ENCODE measurements around the gene SC5D.
A peak's percentile ranks its signal among the peaks of the same experiment; 100 is the strongest.

The SC5D gene

DNA sequence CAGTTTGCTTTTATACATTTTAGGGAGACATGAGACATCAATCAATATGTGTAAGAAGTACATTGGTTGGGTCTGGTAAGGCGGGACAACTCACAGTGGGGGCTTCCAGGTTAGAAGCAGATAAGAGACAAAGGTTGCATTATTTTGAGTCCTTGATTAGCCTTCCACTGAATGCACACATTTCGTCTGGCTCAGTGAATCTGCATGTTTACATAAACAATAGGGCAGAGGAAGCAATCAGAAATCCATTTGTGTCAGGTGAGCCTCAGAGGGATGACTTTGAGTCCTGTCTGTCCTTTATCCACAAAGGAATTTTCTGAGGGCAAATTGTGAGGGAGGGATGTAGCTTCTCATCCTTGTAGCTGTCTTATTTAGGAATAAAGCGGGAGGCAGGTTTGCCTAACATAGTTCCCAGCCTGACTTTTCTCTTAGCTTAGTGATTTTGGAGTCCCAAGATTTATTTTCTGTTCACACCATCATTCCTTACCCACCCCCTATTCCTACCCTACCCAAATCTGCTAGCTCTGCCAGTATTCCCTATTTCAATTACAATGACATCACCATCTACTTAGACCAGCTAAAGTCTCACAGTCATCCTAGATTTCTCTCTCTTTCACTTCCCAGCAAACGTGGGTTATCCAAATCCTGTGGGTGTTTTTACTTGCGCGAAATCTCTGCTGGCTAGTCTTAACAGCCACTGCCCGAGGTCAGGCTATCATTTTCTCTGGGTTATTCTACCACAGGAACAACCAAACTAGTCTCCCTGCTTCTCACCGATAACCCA lies 2.9 kb downstream of the SC5D start:
- DNase-seq = no peak

DNA sequence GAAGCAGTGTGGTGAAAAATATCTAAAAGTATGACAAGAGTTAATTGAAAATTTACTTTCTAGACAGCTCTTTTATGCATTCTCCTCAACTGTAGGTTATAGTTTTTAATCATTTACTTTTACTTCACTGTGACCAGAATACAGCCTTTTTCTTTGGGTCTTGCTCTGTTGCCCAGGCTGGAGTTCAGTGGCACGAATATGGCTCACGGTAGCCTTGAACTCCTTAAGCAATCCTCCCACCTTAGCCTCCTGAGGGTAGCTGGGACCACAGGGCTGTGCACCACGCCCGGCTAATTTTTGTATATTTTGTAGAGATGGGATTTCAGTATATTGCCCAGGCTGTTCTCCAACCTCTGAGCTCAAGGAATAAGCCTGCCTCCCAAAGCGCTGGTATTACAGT lies 5.3 kb downstream of the SC5D start:
- DNase-seq = no peak

DNA sequence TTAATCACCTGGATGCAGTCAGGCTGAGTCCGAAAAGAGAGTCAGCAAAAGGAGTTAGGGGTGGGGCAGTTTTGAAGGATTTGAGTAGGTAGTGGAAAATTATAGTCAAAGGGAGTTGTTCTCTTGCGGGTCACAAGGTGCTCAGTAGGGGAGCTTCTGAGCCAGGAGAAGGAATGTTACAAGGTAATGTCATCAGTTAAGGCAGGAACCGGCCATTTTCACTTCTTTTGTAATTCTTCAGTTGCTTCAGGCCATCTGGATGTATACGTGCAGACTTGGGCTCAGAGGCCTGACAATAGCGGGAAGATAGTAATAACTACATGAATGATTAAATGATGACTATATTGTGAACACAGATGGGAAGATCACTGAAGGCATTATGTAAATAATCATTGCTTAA lies 6.2 kb downstream of the SC5D start:
- no peak for DNase-seq

DNA sequence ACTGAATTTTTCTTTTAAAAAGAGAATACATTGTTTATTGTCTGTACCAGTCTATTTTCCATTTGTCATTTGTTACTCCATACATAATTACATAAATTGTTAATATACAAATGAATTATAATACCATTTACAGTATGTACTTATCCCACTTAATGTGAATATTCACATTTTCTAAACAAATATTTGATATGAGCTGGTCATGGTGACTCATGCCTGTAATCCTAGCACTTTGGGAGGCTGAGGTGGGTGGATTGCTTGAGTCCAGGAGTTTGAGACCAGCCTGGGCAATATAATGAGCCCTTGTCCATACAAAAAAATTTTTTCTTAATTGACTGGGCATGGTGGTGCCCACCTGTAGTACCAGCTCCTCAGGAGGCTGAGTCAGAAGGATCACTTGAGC lies 6.8 kb downstream of the SC5D start:
- DNase-seq = no peak

DNA sequence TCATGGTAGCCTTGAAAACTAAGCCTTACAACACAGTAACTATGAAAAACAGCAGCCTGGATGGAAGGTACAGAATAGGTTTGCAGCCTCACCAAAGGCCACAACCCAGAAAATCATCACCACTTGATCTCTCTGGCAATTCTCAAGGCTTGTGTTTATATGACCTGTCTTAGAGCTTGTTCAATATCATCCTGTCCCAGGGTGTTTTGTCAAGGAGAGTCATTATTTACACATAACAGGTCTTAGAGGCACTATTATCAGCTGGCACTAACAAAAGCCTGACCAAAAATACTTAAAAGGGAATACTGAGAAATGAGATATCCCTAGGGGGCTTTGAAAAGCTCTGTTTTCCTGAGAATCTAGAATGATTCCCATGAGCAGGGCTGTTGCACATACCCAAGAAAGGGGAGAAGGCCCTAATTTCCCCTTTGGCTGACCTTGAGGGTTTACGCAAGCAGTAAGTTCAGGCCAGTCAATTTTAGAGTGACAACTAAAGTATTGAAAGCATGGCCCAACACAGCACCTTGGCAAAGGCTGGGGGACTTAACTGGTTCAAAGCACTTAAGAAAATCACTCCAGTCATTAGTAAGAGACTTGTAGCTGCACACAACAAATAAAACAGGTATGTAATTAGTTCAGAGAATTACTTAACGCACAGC lies 7.9 kb downstream of the SC5D start:
- DNase-seq = no peak

DNA sequence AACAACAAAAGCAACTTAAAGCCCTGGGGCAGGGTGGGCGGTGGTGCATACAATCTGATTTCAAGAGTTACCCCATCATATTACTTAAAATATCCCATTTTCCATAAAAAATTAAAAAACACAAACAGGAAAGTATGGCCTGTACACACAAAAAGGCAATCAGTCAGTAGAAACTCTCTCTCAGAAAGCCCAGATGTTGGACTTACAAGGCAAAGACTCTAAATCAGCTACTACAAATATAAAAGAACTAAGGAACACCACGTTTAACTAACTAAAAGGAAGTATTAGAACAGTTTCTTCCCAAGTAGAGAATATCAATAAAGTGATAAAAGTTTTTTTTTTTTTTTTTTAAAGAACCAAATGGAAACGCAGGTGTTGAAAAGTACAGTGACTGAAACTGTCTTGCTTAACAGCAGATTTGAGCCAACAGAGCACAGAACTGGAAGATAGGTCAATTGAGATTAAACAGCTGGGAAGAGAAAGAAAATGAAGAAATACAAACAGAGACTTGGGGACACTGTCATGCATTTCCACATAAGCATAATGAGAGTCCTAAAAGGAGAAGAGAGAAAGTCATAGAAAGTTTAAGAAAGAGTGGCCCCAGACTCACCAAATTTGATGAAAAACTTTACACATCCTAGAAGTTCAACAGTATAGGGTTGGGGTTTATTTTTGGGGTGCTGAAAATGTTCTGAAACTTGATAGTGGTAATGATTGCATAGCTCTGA lies 8.6 kb downstream of the SC5D start:
- no peak for DNase-seq

DNA sequence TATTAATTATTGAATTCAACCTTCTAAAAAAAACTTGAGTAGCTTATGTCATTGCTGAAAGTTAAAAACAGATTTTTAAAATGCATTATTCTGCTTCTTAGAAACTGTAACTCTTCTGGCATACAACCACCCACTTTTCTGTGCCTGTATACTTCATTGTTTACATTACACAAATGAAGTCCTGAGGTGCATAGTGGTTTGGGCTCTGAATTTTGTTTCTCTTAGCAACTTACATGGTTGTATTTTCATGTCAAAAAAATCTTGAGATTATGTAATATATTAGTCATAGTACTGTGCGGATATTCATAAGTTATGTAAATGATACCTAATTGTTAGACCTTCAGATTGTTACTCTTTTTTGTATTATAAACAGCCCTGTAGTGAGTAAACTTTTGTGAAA lies 12.2 kb downstream of the SC5D start:
- no peak for DNase-seq

DNA sequence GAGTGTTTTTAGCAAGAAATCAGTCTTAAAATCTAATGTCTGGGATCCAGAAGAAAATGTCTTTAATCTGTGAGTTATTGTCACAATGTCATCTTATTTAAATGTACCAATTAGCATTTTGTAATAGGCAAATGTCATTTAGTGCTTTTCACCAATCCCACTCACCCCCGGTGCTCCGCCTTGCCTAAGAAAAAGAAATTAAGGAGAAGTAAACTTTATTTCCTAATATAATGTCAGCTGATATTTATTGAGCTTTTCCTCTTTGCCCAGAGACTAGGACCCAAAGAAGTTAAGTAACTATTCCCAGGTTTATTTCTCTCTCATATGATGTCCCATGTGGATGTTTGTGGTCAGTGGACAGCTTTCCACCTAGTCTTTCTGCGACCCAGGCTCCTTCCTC lies 16.2 kb downstream of the SC5D start:
- DNase-seq = no peak

DNA sequence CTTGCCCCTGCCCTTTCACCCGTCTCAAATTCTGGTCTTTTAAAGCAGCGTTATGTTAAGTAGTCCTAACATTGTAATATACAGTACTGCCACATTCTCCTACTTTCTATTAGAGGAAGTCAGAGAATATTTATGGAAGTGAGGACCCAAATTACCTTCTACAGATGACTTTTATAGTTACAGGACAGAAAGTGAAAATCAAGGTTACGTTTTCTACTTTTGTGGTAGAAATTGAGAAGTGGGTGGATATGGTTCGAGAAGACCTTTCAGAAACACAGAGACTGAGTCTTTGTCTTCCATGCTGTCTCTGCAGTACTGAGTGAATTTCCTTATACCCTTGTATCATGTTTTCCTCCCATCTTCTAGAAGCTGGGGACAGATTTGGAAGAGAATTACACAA lies 17.1 kb downstream of the SC5D start:
- DNase-seq = no peak

DNA sequence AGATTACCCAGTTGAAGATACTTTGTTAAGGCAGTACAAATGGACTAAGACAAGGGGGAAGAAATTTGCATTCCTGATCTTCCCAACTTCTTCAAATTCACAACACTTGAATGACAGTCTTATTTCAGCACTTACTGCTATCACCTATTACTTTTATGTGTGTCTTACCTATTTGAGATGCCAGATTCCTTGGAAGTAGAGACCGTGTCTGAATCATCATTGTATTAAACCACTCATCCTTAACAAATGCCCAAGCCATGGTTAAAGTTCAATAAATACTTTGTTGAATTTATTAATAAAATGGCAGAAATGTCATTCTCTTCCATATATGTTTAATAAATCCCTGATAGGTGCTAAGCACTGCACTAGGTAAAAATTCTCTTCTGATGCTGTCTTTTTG lies 18.3 kb downstream of the SC5D start:
- DNase-seq = no peak

DNA sequence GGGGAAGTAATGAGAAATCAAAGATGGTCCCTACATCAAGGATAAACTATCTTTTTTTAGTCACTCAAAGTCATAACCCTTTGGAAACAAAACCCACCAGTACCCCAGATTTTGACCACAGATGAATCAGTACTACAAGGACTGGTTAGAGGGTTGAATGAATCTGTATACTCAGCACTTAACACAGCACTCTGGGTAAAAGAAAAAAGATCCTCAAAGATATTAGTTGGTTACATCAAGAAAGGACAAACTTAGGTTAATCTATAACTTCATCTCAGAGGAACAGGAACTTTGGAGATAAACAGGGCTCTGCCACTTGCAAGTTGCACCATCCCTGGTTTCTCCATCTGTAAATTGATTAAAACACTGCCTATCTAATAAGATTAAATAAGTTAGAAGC lies 18.8 kb downstream of the SC5D start:
- no peak for DNase-seq

DNA sequence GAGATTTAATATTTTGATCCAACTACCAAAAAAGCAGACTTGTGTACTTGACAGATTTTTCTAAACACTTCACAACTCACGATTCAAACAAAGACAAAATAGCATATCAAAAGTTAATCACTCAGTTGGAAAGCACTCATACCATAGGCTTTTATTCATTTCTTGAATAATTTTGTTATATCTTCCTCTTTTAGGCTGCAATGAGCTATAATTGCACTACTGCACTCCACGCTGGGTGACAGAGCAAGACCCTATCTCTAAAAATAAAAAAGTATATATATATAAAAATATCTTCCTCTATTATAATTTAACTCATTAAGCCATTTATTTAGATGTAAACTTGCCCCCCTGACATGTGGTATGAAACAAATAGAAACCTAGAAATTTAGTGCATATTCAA lies 19.9 kb downstream of the SC5D start:
- DNase-seq = no peak

DNA sequence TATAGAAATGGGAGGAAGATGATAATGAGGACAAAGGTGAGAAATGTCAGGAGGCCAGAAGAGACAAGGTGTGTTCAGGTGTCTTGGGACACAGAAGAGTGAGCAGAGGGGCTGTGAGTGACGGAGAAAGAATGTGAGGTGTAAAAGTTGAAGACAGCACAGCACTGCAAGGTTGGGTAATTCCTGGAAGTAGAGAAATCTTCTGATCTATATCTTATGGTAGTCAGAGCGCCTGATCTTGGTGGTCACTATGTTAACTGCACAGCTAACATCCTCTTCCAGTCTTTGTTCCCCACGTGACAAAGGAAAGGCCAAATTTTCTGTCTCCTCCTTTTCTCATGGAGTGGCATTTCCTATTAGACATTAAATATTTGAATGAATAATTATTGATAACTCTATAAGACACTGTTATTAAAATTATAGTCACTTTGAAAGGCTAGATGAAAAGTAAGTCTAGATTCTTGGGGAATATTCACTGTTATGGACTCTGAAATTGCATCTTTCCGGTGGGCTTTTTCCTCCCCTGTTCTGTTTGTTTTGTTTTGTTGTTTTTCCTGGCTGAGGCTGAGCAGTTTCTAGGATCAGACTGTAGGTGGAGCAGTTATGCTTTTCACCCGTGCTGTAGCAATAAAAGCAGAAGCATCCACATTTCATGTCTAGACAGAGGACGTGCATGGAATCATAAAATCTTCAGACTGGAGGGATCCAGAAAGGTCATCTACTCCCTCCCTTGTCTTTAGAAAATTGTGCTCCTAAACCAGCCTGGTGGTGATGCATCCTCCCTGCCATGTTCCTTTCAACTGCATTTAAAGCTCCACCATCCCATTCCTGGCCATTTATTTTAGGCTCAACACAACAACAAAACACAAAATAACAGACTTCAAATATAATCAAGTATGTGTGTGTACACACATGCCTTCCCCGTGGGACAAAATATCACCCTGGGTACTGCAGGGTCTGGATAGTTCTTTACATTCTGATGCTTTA lies 26.6 kb downstream of the SC5D start:
- DNase-seq = no peak

DNA sequence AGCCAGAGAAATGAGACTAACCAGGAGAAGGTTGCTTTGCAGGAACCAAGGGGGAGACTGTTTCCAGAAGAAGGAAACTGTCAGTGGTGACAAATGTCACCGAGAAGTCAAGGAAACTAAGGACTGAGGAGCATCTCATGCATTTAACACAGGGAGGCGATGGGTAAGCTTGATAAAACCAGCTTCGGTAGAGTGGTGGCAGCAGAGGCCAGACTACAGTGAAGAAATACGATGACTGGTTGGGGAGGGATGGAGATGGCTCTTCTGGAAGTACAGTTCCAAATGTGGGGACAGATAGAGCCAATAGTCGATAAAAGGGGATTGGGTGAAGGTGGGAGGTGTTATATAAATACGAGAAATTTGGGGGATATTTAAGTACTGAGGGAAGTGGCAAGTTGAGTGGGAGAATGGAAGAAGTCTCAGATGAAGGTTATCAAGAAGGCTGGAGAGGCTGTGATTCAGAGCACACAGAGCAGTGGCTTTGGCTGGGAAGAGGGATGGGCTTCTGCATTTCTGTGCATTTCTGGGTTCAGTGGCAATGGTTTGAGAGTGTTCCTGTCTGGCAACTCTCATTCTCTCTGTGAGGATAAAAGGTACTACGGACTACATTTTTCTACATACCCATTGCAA lies 29.2 kb downstream of the SC5D start:
- DNase-seq = no peak

DNA sequence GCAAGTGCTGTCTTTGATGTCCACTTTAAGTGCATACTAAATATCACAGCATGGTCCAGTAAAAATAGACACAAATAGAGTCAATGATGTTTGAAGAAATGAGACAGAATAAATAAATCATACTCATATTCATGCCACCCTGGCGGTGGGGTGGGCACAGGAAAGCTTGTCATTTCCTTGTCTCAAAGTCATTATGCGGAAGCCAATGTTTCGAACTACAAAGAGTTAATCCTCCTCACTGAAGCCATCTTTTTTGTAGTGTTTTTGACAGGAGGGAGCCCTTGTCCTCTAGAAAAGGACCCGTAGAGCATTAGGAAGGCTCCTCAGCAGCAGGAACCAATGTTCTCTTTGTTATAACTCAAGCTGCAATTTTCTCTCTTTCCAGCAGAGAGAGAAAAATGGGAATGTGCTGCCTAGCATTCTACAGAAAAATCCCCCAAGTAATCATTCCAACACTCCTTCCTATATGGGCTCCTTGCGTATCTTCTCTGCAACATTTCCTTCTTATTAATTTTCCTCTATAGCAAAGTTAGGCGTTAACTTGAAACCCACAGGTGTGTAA lies 30.6 kb downstream of the SC5D start:
- no peak for DNase-seq

DNA sequence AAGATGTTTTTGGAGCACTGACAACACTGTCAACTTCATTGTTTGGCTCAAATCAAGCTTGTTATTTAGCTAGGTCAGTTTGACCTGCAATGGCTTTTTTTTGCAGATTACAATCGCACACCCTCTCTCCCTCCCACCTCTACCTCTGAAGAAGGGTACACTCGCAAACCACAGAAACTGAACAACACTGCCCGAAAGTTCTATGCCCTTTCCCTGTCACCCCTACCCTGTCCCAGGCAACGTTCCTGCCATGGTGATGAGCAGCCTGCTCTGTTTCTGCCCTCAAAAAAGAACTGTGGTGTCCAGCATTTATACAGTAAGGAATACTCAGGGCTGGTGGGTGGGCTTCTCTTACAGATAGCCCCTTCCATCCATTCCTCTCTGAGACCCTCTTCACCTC lies 33.7 kb downstream of the SC5D start:
- no peak for DNase-seq

DNA sequence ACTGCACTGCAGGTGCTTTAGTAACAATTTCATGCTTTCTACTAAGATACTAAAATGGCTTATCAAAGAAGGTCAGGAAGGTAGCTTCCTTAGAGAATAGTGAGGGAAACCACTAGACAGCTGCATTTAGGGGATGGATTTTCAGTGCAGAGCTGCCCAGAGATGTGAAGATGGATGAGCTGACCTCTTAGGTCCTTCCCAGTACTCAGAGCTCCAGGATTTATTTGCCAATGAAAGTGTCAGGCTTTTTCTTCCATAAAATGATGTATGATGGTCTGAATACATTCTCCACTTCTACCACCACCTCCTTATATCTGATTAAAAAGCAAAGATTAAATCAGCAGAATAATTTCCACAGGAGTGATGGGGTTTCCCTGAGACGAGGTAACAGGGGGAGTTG lies 35.0 kb downstream of the SC5D start:
- DNase-seq = no peak

DNA sequence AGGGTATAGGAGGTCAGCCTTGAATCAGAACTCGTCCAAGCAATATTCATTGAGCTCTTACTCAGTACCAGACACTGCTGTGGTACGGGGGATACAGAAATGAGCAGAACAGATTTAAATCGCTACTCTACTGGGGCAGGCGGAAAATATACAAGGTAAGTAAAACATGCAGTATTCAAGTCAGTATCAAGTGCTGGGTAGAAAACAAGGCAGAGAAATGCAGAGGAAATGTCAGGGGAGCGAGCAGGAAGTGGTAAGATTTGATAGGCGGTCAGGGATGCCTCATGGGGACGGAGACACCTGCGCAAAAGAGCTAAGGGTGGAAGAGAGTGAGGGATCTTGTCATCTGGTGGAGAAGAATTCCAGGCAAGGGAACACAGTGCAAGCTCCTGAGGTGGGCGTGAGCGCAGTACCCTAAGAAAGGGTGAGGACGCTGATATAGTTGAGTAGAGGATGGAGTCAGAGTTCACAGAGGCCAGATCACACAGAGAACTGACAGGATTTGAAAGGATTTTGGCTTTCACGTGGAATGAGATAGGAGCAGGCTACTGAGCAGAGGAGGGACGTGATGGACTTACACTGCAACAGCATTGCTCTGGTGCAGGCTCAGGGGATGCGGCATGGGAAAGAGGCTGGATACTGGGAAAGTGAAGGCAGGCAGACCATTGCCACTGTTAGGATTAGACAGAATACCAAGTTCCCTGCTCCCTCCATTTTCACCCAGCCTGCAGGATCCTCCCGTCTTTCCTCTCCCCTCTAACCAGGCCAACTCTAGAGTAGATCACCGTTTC lies 35.8 kb downstream of the SC5D start:
- DNase-seq = no peak

DNA sequence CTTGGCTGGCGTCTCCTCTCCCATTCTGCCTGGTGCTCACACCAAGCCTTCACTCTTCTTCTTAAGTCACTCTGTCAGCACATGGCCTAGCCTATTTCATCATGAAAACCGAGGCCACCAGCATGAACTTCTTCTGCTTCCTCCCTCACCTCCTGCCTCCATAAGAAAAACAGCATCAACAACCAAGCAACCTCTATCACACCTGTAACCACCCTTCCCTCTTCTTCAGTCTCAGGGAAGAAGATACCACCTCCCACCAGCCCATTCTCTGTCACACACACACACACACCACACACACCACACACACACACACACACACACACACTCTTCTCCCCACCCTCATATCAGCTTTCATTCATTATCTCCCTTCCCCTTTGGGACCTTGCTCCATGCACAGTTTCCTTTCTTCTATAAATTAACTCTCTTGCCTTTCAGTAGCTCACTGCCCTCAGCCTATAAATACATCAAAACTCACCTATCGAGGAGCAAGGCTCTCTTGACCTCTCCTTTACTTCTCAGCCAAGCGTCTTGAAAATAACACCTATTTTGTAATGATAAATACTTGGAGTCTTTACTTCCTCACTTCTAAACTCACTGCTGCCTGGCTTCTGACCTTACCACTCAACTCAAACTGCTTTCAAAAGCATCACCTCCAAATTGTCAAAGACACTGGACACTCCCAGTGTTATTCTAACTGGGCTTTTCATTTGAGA lies 36.6 kb downstream of the SC5D start:
- DNase-seq = no peak

DNA sequence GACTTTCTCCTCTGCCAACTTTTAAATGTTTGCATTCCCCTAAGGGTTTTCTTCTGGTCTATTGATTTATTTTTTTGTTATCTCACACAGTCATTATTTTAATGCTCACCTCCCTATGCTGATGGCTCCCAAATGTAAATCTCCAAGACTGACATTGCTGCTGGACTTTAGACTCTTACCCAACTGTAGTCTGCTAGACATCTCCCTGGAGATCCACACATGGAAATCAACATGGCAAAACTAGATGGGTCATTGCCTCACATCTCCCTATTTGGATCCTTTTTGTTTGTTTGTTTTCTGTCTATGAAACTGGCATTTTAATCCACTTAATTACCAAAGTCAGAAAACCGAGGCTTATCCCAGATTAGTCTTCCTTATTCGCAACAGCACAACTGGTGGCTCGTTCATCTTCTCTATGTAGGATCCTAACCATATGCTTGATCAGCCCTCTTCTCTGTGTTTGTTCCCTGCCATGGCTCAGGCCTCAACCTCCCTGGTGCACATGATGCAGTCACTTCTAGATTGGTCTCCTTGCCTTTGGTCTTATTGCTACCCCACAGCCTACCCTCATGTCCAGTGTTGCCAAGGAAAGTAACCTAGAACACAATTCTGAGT lies 37.3 kb downstream of the SC5D start:
- DNase-seq = peak; percentile 7
